HG03439 (cell line): ENCODE measurements around the gene LUZP1.

Experiments used
- ATAC-seq: cut with Tn5 transposase; IDR thresholded peaks from one replicate; pipeline ENCODE4 v1.9.1; 2021; ENCODE audit warnings: mild to moderate bottlenecking, moderate library complexity; ENCODE audit not compliant: unreplicated experiment

The LUZP1 gene

DNA sequence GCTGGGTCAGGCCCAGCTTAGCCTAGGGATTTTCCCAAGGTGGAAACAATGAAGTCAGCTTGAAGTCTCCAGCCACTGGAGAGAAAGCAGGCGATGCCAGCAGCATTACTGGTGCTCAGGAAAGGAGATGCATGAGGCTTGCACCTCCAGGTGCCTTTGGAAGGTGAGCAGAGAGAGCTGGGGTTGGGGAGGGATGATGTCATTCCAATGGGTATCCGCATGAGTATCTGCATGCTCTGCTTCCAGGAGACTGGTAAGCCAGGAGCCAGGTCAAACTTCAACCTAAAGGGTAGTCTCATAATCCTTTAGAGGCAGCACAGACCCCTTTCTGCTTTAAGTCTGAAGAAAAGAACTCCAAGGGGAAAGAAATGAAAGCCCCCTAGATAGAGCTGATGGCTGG is 80.6 kb downstream of the LUZP1 start:
- no peak for ATAC-seq

DNA sequence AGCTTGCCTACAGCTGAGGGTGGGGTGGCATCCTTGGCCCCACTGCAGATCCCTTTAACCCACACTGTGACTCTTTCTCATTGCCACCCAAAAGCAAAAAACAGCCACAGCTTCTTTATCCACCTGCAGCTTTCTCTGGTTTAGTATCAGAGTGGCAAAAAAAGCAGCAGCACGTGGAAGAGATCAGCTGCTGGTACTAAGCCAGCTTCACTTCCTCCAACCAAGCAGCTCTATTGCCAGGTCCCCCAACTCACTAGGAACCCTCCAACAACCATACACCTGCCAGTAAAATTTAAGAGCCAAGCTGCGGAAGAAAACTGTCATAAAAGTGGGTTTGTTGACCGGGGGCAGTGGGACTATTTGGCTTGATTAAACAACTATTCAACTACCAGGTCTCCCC is 83.0 kb downstream of the LUZP1 start:
- no peak for ATAC-seq

DNA sequence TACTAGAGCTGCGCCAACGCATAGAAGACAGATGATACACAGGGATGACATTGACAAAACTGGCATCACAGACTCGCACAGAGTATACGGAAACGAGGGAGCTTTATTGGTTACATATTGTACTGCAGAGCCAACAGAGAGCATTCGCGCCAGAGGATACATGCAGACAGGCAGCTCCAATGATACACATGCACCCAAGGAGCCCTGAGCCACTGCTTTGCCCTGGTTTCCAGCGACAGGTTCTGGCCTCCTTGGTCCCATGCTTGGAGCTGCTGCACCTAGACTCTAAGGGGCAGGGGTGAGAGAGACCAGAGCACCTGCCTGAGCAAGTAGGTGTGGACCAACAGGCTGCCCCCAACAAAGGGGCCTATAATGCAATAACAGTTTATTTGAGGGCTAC is 83.8 kb downstream of the LUZP1 start:
- no peak for ATAC-seq

DNA sequence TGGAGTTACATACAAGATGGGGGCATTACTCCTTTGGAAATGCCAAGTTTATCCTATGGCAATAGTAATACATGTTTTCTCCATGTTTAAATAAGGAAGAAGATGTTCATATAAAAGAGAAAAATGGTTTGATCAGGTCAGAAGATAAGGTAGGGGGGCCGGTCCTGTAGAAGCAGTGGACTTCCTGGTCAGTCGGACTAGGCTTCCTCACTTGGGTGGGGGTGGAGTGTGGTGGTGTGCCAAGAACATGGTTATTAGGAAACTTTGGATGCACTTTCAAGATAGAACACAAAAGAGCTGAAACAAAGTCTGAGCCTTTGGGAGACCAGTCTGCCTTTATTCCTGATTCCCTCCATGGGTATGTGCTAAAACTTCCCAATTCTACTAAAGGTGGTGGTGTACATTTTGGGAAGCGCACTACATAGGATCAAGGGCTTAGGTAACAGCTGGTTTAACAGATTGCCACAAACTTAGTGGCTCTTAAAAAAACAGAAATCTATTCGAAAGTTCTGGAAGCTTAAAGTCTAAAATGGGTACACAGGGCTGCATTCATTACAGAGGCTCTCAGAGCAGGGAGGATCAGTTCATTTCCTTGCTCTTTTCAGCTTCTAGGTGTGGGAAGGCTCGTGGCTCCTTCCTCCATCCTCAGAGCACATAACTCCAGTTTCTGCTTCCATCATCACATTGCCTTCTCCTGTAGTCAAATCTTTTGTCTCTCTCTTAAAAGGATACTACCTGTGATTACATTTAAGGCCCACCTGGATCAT is 84.8 kb downstream of the LUZP1 start:
- no peak for ATAC-seq

DNA sequence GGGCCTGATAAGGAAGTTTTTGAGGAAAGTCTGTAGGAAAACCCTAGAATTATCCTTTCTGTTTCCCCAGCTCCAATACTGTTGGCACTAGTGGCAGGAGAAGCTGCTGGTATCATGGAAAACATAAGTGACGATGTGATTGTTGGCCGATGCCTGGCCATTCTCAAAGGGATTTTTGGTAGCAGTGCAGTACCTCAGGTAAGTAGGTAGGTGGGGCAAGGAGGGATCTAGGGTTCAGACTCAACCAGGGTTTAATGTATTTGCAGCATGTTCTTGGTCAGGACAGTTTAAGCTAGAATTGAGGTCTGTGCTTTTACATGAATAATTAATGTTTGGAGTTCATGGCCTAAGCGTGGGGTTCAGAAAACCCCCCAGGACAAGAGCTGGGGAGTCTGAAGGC is 87.3 kb downstream of the LUZP1 start:
- ATAC-seq = no peak

DNA sequence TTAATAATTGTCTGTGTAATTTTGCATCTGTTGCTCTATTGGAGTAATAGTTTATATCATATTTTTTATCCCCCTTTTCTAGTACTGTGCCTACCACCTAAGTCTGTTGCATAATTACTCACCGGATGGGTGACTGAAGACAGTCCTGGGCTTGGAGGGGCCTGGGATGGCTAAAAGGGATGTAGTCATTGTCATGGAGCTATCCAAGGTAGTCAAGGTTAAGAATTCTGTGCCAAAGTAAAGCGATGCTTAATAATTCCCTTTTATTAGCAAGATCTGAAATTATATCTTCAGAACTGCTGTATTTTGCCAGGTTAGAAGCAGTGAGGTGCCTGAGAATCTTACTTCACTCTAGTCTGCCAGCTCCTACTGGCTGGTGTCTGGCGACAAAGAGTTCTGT is 87.8 kb downstream of the LUZP1 start:
- no peak for ATAC-seq

DNA sequence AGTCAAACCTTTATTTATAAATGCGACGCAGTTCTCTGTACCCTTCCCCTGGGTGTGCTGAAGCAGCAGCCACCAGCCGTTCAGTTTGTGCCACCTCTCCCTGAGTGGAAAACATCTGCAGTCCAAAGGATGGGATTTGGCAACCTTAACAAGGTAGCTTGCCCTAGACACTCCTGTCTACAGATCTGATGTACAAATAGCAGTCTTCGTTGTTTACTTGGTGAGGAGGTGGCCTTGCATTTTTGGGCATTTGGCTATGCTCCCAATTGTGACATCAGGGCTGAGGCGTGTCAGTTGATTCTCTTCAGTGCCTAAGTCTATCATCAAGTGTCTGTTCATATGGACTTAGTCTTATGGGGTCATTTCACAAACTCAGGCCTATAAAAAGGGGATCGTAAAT is 89.6 kb downstream of the LUZP1 start:
- ATAC-seq = no peak

DNA sequence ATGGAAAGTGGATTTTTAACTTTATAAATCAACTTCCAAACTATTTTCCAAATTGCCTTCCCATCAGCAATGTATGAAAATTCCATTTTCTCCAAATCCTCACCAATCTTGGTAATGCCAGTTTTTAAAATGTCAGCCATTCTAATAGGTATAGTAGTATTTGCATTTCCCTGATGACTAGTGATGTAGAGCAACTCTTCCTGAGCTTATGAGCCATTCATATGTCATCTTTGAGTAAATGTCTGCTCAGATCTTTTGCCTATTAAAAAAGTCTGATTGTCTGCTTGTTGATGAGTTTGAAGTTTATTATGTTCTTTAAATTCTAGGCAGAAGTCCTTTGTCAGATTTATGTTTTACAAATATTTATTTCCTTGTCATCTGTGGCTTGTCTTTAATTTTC is 94.6 kb downstream of the LUZP1 start:
- no peak for ATAC-seq

DNA sequence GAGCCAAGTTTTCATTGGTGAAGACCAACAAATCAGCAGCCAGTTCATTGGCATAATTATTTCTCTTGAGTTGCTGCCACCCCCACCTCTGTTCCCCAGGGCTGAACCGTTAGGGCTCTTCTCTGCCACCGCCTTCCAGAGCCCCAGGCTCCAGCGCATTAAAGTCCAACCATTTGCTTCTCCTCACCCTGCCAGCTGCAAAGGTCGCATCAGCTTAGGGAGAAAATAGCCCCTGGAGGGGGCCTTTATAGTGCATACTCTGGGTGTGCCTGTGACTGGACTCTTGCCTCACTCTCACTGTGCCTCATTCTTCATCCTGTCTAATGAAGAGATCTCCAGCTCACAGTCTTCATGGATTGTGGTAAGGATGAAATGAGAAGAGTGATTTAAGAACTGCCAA is 99.0 kb downstream of the LUZP1 start:
- ATAC-seq = no peak

DNA sequence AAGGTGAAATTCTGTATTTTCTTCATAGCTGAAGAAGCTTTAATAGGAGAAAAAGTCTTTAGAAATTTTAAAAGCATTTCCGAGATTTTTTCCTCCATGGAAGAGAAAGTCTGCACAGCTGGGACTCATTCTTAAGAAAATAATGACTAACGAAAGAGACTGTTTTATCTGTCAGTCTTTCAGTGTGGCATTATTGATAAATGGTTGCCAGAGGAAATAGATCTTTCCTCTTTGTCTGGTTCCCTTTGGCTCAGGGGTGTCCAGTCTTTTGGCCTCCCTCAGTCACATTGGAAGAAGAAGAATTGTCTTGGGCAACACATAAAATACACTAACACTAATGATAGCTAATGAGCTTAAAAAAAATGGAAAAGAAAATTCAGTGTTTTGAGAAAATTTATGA is 99.5 kb downstream of the LUZP1 start:
- no peak for ATAC-seq

DNA sequence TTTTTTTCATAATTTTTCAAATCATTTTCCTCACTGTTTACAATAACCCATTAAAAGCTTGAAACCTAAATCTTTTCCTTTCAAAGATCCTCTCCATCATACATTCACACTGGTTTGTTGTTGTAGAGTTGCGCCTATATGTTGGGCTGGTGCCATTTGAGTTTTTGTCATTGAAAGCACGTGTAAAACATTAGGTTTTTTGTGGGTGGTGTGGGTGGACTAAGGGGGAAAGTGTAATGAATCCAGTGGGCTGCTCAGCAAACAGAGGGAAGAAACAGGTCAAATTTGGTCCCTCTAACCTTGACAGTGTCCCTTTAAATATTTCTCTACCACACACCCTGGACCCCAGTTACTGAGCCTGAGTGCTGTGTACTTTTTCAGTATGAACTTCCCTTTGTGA is 102.6 kb downstream of the LUZP1 start:
- no peak for ATAC-seq

DNA sequence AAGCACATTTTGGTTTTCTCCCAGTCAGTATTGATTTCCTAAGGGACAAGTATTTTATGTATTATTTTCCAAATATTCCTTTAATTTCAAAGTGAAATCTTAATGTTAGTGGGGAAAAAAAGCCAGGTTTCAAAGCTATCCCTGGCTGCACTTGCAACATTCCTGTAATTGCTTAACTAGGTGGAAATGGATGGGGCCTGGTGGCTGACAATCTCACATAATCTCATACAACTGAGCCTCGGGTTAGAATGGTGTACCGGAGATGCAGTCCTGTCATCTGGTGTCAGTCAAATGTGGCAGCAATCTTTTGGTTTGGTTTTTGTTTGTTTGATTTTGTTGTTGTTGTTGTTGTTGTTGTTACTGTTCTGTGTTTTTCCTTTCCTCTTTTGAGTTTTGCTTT is 103.3 kb downstream of the LUZP1 start:
- no peak for ATAC-seq

DNA sequence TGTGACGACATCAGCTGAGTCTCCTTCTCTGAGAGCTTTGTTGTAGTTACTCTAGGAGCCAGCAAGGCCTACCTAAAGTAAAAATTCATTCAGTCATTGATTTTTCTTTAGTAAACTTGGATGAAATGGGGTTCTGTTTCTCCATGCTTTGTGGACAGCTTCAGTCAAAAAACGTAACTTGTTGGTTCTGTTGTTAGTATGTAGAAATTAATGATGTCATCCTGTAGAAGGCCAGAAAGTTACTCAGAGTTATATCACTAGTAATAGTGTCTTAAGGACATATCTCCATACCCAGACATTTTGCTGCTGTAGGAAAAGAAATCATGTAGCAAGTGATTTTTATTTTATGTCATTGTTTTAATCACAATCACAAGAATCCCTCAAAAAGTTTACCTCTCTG is 106.4 kb downstream of the LUZP1 start:
- ATAC-seq = no peak

DNA sequence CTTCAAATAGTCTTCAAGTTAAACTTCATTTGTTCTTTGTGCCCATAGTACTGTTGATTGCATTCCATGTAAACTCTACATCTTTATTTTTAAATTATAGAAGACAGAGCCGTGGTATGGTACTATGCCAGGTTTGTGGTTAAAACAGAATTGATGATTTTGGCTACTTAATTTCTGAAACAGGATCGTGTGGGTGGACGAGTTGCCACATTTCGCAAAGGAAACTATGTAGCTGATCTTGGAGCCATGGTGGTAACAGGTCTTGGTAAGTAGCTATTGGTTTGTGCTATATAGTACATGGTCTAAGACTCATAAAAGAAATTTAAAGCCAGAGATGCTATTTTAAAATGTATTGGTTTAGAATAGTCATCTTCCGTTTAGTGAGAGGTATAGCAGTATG is 111.4 kb downstream of the LUZP1 start:
- no peak for ATAC-seq

DNA sequence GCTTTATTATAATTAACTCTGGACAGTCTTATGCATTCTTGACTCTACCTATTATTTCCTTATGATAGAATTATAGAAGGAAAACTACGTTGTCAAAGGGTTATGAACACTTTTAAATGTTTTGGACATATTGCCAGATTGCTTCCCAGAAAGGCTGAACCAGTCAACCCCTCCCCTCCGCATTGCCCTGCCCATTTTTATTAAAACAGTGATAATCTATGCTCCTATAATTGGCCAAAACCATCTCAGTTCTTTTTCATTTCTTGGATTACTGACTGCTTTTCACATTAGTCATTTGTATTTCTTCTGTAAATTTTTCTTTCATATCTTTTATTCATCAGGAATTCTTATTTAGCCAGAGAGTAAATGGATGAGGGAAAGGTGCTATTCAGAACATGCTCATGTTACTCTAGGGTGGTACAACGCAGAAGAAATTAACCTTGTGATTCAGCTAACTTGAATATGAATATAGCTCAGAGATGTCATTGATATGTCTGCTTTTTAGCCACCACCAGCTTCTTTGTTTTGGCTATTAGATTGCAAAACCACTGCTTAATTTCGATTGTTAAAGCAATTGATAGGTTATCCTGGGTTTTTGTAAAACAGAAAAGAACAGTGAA is 117.3 kb downstream of the LUZP1 start:
- no peak for ATAC-seq

DNA sequence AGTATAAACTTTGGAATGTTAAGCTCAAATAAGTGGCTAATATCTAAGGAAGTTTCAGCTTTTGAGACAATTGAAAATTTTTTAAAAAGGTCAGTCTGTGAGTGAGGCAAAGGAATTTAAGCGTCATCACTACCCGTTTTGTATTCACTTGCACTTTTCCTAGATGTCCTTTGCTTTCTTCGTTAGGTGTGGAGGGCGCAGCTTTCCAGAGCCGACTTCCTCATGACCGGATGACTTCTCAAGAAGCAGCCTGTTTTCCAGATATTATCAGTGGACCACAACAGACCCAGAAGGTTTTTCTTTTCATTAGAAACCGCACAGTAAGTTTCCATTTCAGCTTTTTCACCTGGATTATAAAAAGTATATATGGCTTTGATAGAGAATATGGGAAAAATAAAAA is 118.5 kb downstream of the LUZP1 start:
- no peak for ATAC-seq

DNA sequence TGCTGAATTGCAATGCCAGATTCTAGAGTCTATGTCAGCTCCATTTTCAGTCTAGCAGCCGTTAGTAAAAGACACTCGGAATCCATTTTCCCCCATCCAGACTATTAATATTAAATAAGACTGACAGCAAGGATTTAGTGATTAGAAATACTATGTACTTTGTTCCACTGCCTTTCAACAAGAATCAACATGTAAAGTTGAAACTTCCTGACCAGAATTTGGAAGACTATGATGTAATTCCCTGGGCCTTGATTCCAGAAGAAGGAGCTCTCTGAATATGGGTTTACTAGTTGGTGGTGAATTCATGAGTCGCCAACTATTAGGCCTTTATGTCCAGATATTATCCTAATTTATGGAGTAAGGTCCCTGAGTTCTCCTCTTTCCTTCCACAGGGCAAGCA is 124.6 kb downstream of the LUZP1 start:
- ATAC-seq = no peak

DNA sequence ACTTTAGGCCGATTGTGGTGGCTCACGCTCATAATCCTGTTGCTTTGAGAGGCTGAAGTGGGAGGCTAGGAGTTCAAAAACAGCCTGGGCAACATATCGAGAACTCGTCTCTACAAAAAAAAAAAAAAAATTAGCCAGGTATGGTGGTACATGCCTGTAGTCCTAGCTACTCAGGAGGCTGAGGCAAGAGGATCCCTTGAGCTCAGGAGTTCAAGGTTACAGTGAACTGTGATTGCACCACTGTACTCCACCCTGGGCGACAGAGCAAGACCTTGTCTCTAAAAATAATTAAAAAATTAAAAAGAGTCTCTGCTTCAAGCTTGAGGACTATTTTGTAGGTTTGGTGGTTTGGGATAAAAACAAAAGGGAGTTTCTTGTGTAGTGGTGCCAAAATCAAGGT is 128.1 kb downstream of the LUZP1 start:
- ATAC-seq = no peak

DNA sequence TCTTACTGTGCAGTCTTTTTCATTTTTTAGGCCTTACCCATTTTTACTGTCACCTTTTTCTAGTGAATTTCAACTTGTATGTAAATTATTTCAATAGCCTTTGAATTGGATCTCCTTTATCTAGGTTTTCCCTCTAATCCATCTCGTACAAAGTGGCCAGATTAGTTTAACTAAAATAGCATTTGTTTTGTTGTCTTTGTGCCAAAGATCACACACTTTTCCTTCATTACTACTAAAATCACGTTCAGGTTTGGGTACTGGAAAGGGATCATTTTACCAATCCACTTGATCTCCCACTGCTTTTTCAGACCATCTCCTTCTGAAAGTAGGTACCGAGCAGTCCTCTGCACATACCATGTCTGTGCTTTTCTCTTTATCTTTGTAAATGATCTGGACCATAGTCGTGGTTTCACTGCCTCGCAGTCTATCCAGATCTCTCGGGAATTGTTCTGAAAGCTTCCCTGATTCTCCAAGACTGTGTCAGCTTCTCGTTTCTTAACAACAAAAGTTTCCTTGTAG is 129.3 kb downstream of the LUZP1 start:
- no peak for ATAC-seq

DNA sequence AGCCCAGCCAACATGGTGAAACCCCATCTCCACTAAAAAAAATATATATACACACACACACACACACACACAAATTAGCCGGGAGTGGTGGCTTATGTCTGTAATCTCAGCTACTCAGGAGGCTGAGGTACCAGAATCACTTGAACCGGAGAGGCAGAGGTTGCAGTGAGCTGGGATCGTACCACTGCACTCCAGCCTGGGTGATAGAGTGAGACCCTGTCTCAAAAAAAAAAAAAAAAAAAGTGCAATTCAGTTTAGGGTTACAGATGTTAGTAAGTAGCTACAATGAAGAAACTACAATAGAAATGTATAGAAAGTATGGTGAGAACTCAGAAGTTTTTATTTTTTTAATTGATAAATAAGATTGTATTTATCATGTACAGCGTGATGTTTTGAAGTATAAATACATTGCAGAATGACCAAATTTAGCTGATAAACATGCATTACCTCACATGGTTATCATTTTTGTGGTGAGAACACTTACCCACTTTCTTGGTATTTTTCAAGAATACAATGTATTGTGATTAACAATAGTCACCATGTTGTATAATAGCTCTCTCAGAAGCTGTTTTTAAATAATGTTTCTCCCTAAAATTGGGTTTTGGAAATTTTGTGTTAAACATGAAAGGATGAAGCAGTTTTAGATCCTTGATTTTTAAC is 131.4 kb downstream of the LUZP1 start:
- no peak for ATAC-seq

DNA sequence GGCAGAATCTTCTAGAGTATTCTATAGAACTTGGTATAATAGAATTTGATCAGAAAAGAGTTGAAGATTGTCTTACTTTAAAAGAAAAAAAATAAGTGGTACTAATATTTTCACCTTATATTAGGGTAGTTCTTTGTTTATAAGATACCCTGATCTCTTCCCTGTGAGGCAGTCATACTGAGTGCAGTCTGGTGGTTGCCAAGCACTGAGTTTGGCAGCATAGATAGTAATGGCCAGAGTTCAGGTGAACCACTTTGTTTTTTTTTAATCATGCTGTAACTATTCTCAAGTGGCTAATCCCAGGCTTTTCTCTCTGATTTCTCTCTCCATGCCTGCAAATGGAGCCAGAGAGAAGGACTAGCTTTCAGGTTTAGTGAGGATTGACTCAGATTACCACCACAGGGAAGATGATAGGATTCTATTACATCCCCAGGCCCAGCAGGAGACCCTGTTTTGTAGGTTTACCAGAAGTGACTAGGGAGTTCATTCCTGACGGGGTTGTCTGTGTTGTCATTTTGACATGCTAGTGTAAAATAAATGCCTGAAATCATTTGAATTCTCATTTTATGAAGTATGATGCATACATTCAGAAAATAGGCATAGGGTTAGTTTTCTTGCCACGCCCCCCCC is 132.7 kb downstream of the LUZP1 start:
- ATAC-seq = no peak
